Measurements from ENCODE around the gene STK17B.
"Not testable (repeated sequence)": the region's sequence is repeated elsewhere in the genome, so short reads cannot be mapped to it uniquely, and the experiment has no call there.

DNA sequence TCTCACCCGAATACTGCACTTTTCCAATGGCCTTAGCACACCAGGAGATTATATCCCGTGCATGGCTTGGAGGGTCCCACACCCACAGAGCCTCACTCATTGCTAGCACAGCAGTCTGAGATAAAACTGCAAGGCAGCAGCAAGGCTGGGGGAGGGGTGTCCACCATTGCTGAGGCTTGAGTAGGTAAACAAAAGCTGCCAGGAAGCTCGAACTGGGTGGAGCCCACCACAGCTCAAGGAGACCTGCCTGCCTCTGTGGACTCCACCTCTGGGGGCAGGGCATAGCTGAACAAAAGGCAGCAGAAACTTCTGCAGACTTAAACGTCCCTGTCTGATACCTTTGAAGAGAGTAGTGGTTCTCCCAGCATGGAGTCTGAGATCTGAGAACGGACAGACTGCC lies 81.9 kb downstream of the STK17B start:
- not testable (repeated sequence) for TF ChIP-seq POLR2A (IDR thresholded peaks at IDR 0.05)
- TF ChIP-seq, protein P1, sequence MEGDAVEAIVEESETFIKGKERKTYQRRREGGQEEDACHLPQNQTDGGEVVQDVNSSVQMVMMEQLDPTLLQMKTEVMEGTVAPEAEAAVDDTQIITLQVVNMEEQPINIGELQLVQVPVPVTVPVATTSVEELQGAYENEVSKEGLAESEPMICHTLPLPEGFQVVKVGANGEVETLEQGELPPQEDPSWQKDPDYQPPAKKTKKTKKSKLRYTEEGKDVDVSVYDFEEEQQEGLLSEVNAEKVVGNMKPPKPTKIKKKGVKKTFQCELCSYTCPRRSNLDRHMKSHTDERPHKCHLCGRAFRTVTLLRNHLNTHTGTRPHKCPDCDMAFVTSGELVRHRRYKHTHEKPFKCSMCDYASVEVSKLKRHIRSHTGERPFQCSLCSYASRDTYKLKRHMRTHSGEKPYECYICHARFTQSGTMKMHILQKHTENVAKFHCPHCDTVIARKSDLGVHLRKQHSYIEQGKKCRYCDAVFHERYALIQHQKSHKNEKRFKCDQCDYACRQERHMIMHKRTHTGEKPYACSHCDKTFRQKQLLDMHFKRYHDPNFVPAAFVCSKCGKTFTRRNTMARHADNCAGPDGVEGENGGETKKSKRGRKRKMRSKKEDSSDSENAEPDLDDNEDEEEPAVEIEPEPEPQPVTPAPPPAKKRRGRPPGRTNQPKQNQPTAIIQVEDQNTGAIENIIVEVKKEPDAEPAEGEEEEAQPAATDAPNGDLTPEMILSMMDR (IDR thresholded peaks at IDR 0.05), result not testable (repeated sequence)
